ENCODE data around the gene ABCA2. TPM values are rescaled to one million over a fixed set of nuclear protein-coding genes. Genes with fewer than 3 reads are reported as not detected.
"Not testable (repeated sequence)": the region's sequence is repeated elsewhere in the genome, so short reads cannot be mapped to it uniquely, and the experiment has no call there.

Gene ABCA2
- total RNA-seq, 1 donor from 2014 or later = 30.6 TPM

- intact Hi-C loops (cut with micrococcal nuclease) = loop anchor here (5.0 kb wide), 1 partner anchor 202 kb away; the partner anchor contains the start of gene PHPT1
These were observed 20.9 kb upstream of the ABCA2 start for GRCh38 chr9:137048655-137049543.

- intact Hi-C loops (cut with micrococcal nuclease) = loop anchor here (2.0 to 5.0 kb wide), 2 partner anchors 21 to 199 kb away; partner anchors contain the start of gene PHPT1
These were observed 18.2 kb upstream of the ABCA2 start, which contains the start of gene NPDC1 for GRCh38 chr9:137046088-137046787. Gene NPDC1, minus strand, starts transcription at chr9:137046177. Its CDS starts 188 bp downstream, at chr9:137045989.

- intact Hi-C loops (cut with micrococcal nuclease) = loop anchor here (2.0 to 5.0 kb wide), 2 partner anchors 21 to 198 kb away; partner anchors contain the start of gene PHPT1
These were observed 17.5 kb upstream of the ABCA2 start for GRCh38 chr9:137045294-137046087.

GRCh38 chr9:137044502-137045177 is 16.6 kb upstream of the ABCA2 start:
- intact Hi-C loops (cut with micrococcal nuclease) = loop anchor here (5.0 kb wide), 1 partner anchor 197 kb away; the partner anchor contains the start of gene PHPT1

- intact Hi-C loops (cut with micrococcal nuclease) = no loop called here
These were observed 16.0 kb upstream of the ABCA2 start for GRCh38 chr9:137044037-137044436.

GRCh38 chr9:137042751-137043727 is 15.0 kb upstream of the ABCA2 start:
- intact Hi-C loops (cut with micrococcal nuclease) = no loop called here

GRCh38 chr9:137041124-137041523 is 13.1 kb upstream of the ABCA2 start:
- intact Hi-C loops (cut with micrococcal nuclease) = no loop called here

- intact Hi-C loops (cut with micrococcal nuclease) = no loop called here
These were observed 12.5 kb upstream of the ABCA2 start for GRCh38 chr9:137040568-137040967.

GRCh38 chr9:137039611-137040366 is 11.8 kb upstream of the ABCA2 start:
- intact Hi-C loops (cut with micrococcal nuclease) = no loop called here

GRCh38 chr9:137038916-137039315 is 10.9 kb upstream of the ABCA2 start:
- intact Hi-C loops (cut with micrococcal nuclease) = no loop called here

- intact Hi-C loops (cut with micrococcal nuclease) = no loop called here
These were observed 9.4 kb upstream of the ABCA2 start for GRCh38 chr9:137037483-137037882.

- intact Hi-C loops (cut with micrococcal nuclease) = no loop called here
These were observed 9.0 kb upstream of the ABCA2 start for GRCh38 chr9:137037035-137037434.

GRCh38 chr9:137035937-137036336 is 7.9 kb upstream of the ABCA2 start:
- intact Hi-C loops (cut with micrococcal nuclease) = loop anchor here (1.0 to 2.0 kb wide), 3 partner anchors 85 to 249 kb away; partner anchors contain the start of gene AJM1

- intact Hi-C loops (cut with micrococcal nuclease) = loop anchor here (1.0 to 2.0 kb wide), 3 partner anchors 85 to 248 kb away; partner anchors contain the start of gene AJM1
These were observed 7.4 kb upstream of the ABCA2 start for GRCh38 chr9:137035507-137035834.

GRCh38 chr9:137034709-137035506 is 6.9 kb upstream of the ABCA2 start:
- intact Hi-C loops (cut with micrococcal nuclease) = loop anchor here (1.0 to 2.0 kb wide), 3 partner anchors 84 to 248 kb away; partner anchors contain the start of gene AJM1

GRCh38 chr9:137034039-137034708 is 6.1 kb upstream of the ABCA2 start:
- intact Hi-C loops (cut with micrococcal nuclease) = loop anchor here (2.0 kb wide), 2 partner anchors 83 to 191 kb away; partner anchors contain the start of gene AJM1

- intact Hi-C loops (cut with micrococcal nuclease) = not testable (repeated sequence)
These were observed 5.4 kb upstream of the ABCA2 start for GRCh38 chr9:137033481-137033880.

Data from T-helper 2 cell treated with Interferon-gamma antibody and Interleukin-4, amounts not matched to agents 100 ng/mL and 5 ng/mL, for 36 hours (primary cell).